K562 (cell line): ENCODE results near the gene IL31. TPM values are rescaled to one million over a fixed set of nuclear protein-coding genes. Genes with fewer than 3 reads are reported as not detected.

Source experiments
- ATAC-seq: fragments of 200-7000 bp; cut with Tn5 transposase; 3 replicates; pipeline ENCODE4 v1.9.1; 2020; ENCODE audit warnings: moderate library complexity
- BruUV-seq: library from RNA; stranded (reverse); fragments of 400-500 nt; replicated peaks from 2 replicates; lab custom pipeline; 2021; lab: Mats Ljungman, UMichigan
- CTCF ChIA-PET: fragments of 300-600 bp; formaldehyde crosslinking; extraction: SDS; loops from one replicate; lab custom pipeline; 2021; ENCODE audit warnings: low intra/inter-chr PET ratio; lab: Yijun Ruan, JAX
- POLR2A ChIA-PET: fragments of 300-600, 350-650 bp; sonication (Branson Sonifier 250); formaldehyde crosslinking; extraction: SDS; loops from one replicate; lab custom pipeline; 2021; ENCODE audit warnings: antibody characterized with exemption, inconsistent platforms; lab: Yijun Ruan, JAX
- DNase-seq, 4 experiments: peaks; one replicate each; pipeline versions ENCODE4 v3.0.0 to v3.0.0-alpha.2; 2011 to 2018; ENCODE audit warnings: low spot score in 3 of 4, mixed read lengths in 3 of 4; ENCODE audit errors: extremely low read depth in 1 of 4
- FAIRE-seq: peaks from 2 replicates; lab custom pipeline; 2011; peaks lifted over from hg19 to GRCh38; lab: Jason Lieb, UNC
- H2AFZ ChIP-seq: 2 replicates; pipeline ENCODE4 v1.6.0; 2011; ENCODE audit warnings: low read depth, low read length, control low read depth, inconsistent platforms
- H3K27ac ChIP-seq: fragments of 200-600 bp; 3 replicates; pipeline ENCODE4 v1.8.0; 2011; ENCODE audit warnings: low read depth, mild to moderate bottlenecking, control low read depth, inconsistent platforms, low read length, moderate library complexity, mixed read lengths; ENCODE audit errors: extremely low read depth
- H3K27me3 ChIP-seq, 2 experiments: fragments of 300-600 bp in 1 of 2; 2 replicates in 1 of 2; 3 replicates in 1 of 2; pipeline versions ENCODE4 v1.6.0 to v1.8.0; 2011; ENCODE audit warnings: inconsistent platforms in 2 of 2, low read length in 2 of 2, mild to moderate bottlenecking in 1 of 2, mixed read lengths in 1 of 2, moderate library complexity in 1 of 2; ENCODE audit not compliant: control insufficient read depth in 2 of 2, insufficient read depth in 2 of 2
- H3K36me3 ChIP-seq: fragments of 300-600 bp; 3 replicates; pipeline ENCODE4 v1.8.0; 2011; ENCODE audit warnings: mild to moderate bottlenecking, low read length, inconsistent platforms; ENCODE audit not compliant: control insufficient read depth, insufficient read depth
- H3K4me1 ChIP-seq, 2 experiments: fragments of 200-600 bp in 1 of 2; replicated peaks in 1 of 2; 2 replicates in 1 of 2; 3 replicates in 1 of 2; pipeline versions ENCODE4 v1.5.1 to v1.8.0; 2011; ENCODE audit warnings: inconsistent platforms in 2 of 2, low read length in 2 of 2, mild to moderate bottlenecking in 1 of 2, mixed read lengths in 1 of 2, moderate library complexity in 1 of 2; ENCODE audit not compliant: control insufficient read depth in 2 of 2, insufficient read depth in 2 of 2
- H3K4me2 ChIP-seq: 2 replicates; pipeline ENCODE4 v1.6.1; 2011; ENCODE audit warnings: low read length, control low read depth, inconsistent platforms, mixed read lengths; ENCODE audit not compliant: insufficient read depth
- H3K4me3 ChIP-seq: fragments of 200-600 bp; sonication (generic), shearing (Covaris generic); 2 replicates; pipeline ENCODE4 v1.5.1; 2016; ENCODE audit warnings: control low read depth, inconsistent platforms
- H3K79me2 ChIP-seq: fragments of 200-600 bp; 3 replicates; pipeline ENCODE4 v1.8.0; 2011; ENCODE audit warnings: low read length, inconsistent platforms; ENCODE audit not compliant: control insufficient read depth, insufficient read depth
- H3K9ac ChIP-seq, 2 experiments: 2 replicates each; pipeline versions ENCODE4 v1.6.0 to v1.6.1; 2011; ENCODE audit warnings: low read depth in 2 of 2, low read length in 2 of 2, control low read depth in 1 of 2, inconsistent platforms in 1 of 2, mild to moderate bottlenecking in 1 of 2, mixed read lengths in 1 of 2; ENCODE audit not compliant: insufficient read depth in 1 of 2
- H3K9me1 ChIP-seq: one replicate; pipeline ENCODE4 v1.6.0; 2011; ENCODE audit warnings: inconsistent platforms, mild to moderate bottlenecking, low read length, moderate library complexity; ENCODE audit not compliant: control insufficient read depth, insufficient read depth
- H3K9me3 ChIP-seq: replicated peaks from 2 replicates; pipeline ENCODE4 v1.5.1; 2011; ENCODE audit warnings: low read depth, low read length, inconsistent platforms; ENCODE audit not compliant: control insufficient read depth, insufficient read depth
- H4K20me1 ChIP-seq: replicated peaks from 2 replicates; pipeline ENCODE4 v1.6.1; 2011; ENCODE audit warnings: low read length, inconsistent platforms, mixed read lengths; ENCODE audit not compliant: control insufficient read depth, insufficient read depth
- ARID2 ChIP-seq: fragments of 450-650 bp; IDR thresholded peaks from 2 replicates; pipeline ENCODE4 v1.6.1; 2017; ENCODE audit warnings: antibody characterized with exemption, mild to moderate bottlenecking
- BHLHE40 ChIP-seq: IDR thresholded peaks from 2 replicates; pipeline ENCODE4 v1.6.1; 2011; ENCODE audit warnings: low read length, improper control_type of control experiment
- CAMTA2 ChIP-seq: fragments of 250-450 bp; sonication (Bioruptor Pico); conservative IDR thresholded peaks from 2 replicates; pipeline ENCODE4 v1.5.1; 2022
- ELF1 ChIP-seq: fragments of 200-800 bp; sonication (Bioruptor generic); IDR thresholded peaks from 2 replicates; pipeline ENCODE4 v1.6.1; 2016; ENCODE audit warnings: missing genetic modification characterization, missing compliant biosample characterization
- HDAC2 ChIP-seq: fragments of 450-650 bp; IDR thresholded peaks from 2 replicates; pipeline ENCODE4 v1.6.1; 2016; ENCODE audit warnings: mild to moderate bottlenecking
- KAT7 ChIP-seq: sonication (generic); formaldehyde crosslinking; IDR thresholded peaks from 2 replicates; pipeline ENCODE4 v1.8.0; 2022; ENCODE audit warnings: missing genetic modification reagents, mild to moderate bottlenecking, borderline replicate concordance
- NCOA6 ChIP-seq: fragments of 450-650 bp; IDR thresholded peaks from 2 replicates; pipeline ENCODE4 v1.6.1; 2017; ENCODE audit warnings: mild to moderate bottlenecking
- POLR2A ChIP-seq: fragments of 450-650 bp; conservative IDR thresholded peaks from 2 replicates; pipeline ENCODE4 v1.6.1; 2016
- POLR2G ChIP-seq: fragments of 200-400 bp; formaldehyde crosslinking; IDR thresholded peaks from 2 replicates; pipeline ENCODE4 v1.6.1; 2017; ENCODE audit warnings: low read depth, mild to moderate bottlenecking, antibody characterized with exemption, low read length, moderate library complexity
- RBFOX2 ChIP-seq: fragments of 200-400 bp; formaldehyde crosslinking; IDR thresholded peaks from 2 replicates; pipeline ENCODE4 v1.6.1; 2017; ENCODE audit warnings: low read depth, mild to moderate bottlenecking, low read length, moderate library complexity
- SIN3B ChIP-seq: fragments of 450-650 bp; IDR thresholded peaks from 2 replicates; pipeline ENCODE4 v1.6.1; 2017; ENCODE audit warnings: low read depth, mild to moderate bottlenecking, moderate library complexity
- SMAD1 ChIP-seq: fragments of 150-350 bp; IDR thresholded peaks from 2 replicates; pipeline ENCODE4 v1.6.1; 2014; ENCODE audit warnings: low read length, low read depth; ENCODE audit not compliant: partially characterized antibody
- SMAD2 ChIP-seq: fragments of 150-350 bp; IDR thresholded peaks from 2 replicates; pipeline ENCODE4 v1.6.1; 2014; ENCODE audit warnings: low read depth, mild to moderate bottlenecking, low read length
- SRSF3 ChIP-seq: fragments of 200-400 bp; formaldehyde crosslinking; IDR thresholded peaks from 2 replicates; pipeline ENCODE4 v1.6.1; 2016; ENCODE audit warnings: mild to moderate bottlenecking, low read length, moderate library complexity; ENCODE audit not compliant: insufficient read depth
- SRSF9 ChIP-seq: fragments of 200-400 bp; formaldehyde crosslinking; IDR thresholded peaks from 2 replicates; pipeline ENCODE4 v1.6.1; 2017; ENCODE audit warnings: low read depth, low read length, borderline replicate concordance
- SUPT5H ChIP-seq: fragments of 450-650 bp; IDR thresholded peaks from 2 replicates; pipeline ENCODE4 v1.6.1; 2016
- TRIM25 ChIP-seq: fragments of 450-650 bp; IDR thresholded peaks from 2 replicates; pipeline ENCODE4 v1.7.0; 2016; ENCODE audit warnings: borderline replicate concordance
- XRCC4 ChIP-seq: IDR thresholded peaks from one replicate; pipeline ENCODE4 v1.6.1; 2011; ENCODE audit not compliant: insufficient read depth, insufficient read length; ENCODE audit errors: extremely low read depth
- ZNF133 ChIP-seq: fragments of 250-450 bp; sonication (Bioruptor Pico); IDR thresholded peaks from 2 replicates; pipeline ENCODE4 v1.4.0; 2020; ENCODE audit warnings: mild to moderate bottlenecking
- ZNF280B ChIP-seq: fragments of 250-450 bp; sonication (Bioruptor Pico); IDR thresholded peaks from 2 replicates; pipeline ENCODE4 v1.5.1; 2021; ENCODE audit warnings: mild to moderate bottlenecking
- ZNF764 ChIP-seq: fragments of 250-450 bp; sonication (Bioruptor Pico); IDR thresholded peaks from 2 replicates; pipeline ENCODE4 v1.4.0; 2020; ENCODE audit warnings: low read depth, mild to moderate bottlenecking, moderate library complexity
- ZNF785 ChIP-seq: fragments of 250-450 bp; sonication (Bioruptor Pico); IDR thresholded peaks from 2 replicates; pipeline ENCODE4 v1.4.0; 2020; ENCODE audit warnings: mild to moderate bottlenecking
- WGBS: fragments of 100-300 bp; shearing (Covaris generic); methylation state at CpG from one replicate; pipeline ENCODE4 v1.1.6; 2016; ENCODE audit warnings: low coverage, mixed read lengths; ENCODE audit not compliant: insufficient coverage; ENCODE audit errors: missing lambda C conversion rate; 5-methylcytosine and 5-hydroxymethylcytosine counted together
- in situ Hi-C: fragments of 300-500 bp; cut with MboI; formaldehyde crosslinking; loops from 4 replicates; pipeline ENCODE4 v1.15.0; 2018; ENCODE audit warnings: inconsistent platforms, mixed read lengths
- intact Hi-C: fragments of 100-400 bp; cut with micrococcal nuclease; formaldehyde crosslinking; loops from 2 replicates; pipeline ENCODE4 v1.14.2; 2022
- polyA plus RNA-seq, 8 experiments: library from polyadenylated mRNA; depleted of rRNA in 4 of 8; stranded (reverse) in 5 of 8; unstranded in 3 of 8; fragments of >200 nt; fragmentation: Nextera tagmentation in 2 of 8; fragmentation: Illumina TruSeq in 1 of 8; extraction: Ambion mirVana in 2 of 8; extraction: Trizol in 1 of 8; gene quantifications; 2 replicates each; pipeline versions ENCODE4 v1.2.1 to v1.2.3, GENCODE V29; 2011 to 2014; ENCODE audit warnings: inconsistent platforms in 1 of 8, missing spikeins in 1 of 8
- total RNA-seq, 7 experiments: library from RNA; depleted of rRNA in 6 of 7; stranded (reverse); fragments of >200 nt in 6 of 7; fragmentation: Illumina TruSeq in 2 of 7; extraction: Trizol in 2 of 7; gene quantifications; 2 replicates each; pipeline versions ENCODE4 v1.2.1 to v1.2.3, GENCODE V29; 2011 to 2021; ENCODE audit warnings: low replicate concordance in 1 of 7

The IL31 gene
- total and polyA plus RNA-seq, 9 of the 15 experiments (the other 6 are each of a cell fraction or from before 2014, with no cell fraction given), result not detected

GRCh38 chr12:122208073-122208820 lies 34.2 kb upstream of the IL31 start:
- DNase-seq, result no peak
- CTCF ChIA-PET, result no interaction called here
- TSS peak; percentile 54 for BruUV-seq
- Histone ChIP-seq H3K9me3 (no peaks in the 10 kb centered on the region), H2AFZ (no peak overlapping the region), H4K20me1 (no peaks in the 10 kb centered on the region; the same call in 1 of the 2 replicates), H3K9ac (0 out of 4 replicates have a peak overlapping the region, but pooled peaks of 1 of the 2 experiments have one; percentile 10), H3K27me3 (no peaks in the 10 kb centered on the region), H3K27ac (no peak overlapping the region), H3K4me2 (no peak overlapping the region)
- ATAC-seq, result no peak
- no peak for FAIRE-seq
- WGBS, result 91% methylated on average over 18 of the region's 18 CpGs
- in situ Hi-C loops, result no loop called here
- intact Hi-C loops, result no loop called here
- 0 out of 2 replicates have a peak, but pooled peaks have one; percentile 25 for TF ChIP-seq SUPT5H
- no peak for TF ChIP-seq ARID2
- TF ChIP-seq SMAD2, result no peak
- TF ChIP-seq SRSF3, result no peak
- TF ChIP-seq SRSF9, result no peak
- no peak for TF ChIP-seq ZNF280B (CRISPR knock-in tag)
- TF ChIP-seq ELF1 (tag), result no peak
- no peak for TF ChIP-seq HDAC2
- TF ChIP-seq SIN3B, result no peak
- no peak for TF ChIP-seq KAT7
- TF ChIP-seq CAMTA2 (CRISPR knock-in tag), result no peak
- no peak for TF ChIP-seq XRCC4
- no peak for TF ChIP-seq SMAD1
- no peak for TF ChIP-seq ZNF764
- peak; percentile 43; the same call in 1 of the 2 replicates for TF ChIP-seq POLR2G
- TF ChIP-seq RBFOX2, result 0 out of 2 replicates have a peak, but pooled peaks have one; percentile 38
- no peak for TF ChIP-seq TRIM25
- TF ChIP-seq POLR2A, result peak; percentile 53; the same call in 1 of the 2 replicates
- TF ChIP-seq ZNF785 (CRISPR knock-in tag), result no peak
- no peak for TF ChIP-seq BHLHE40
- no peak for TF ChIP-seq NCOA6
- no peak for TF ChIP-seq ZNF133 (CRISPR knock-in tag)
- TF ChIP-seq, all 486 proteins: peak for 4
- Histone ChIP-seq H3K36me3 (peaks cover 57% of the 10 kb centered on the region), H3K79me2 (no peaks in the 10 kb centered on the region), H3K9me1 (no peaks in the 10 kb centered on the region), H3K4me1 (peaks cover 7 to 34% of the 10 kb centered on the region in 2 experiments; a peak in 3 of 5 replicates), H3K4me3 (no peak overlapping the region)
- POLR2A ChIA-PET, result interaction anchor here (0.6 to 11.2 kb wide), 2 partner anchors 14 to 347 kb away, joined by 3 to 149 read pairs; partner anchors contain the start of gene DIABLO
